H1 (cell line): Measurements from ENCODE around the gene ARHGAP25. TPM values are rescaled to one million over a fixed set of nuclear protein-coding genes. Genes with fewer than 3 reads are reported as not detected.

Experiments
- CHD7 ChIP-seq: fragments of 300-600 bp; sonication (generic); IDR thresholded peaks from 2 replicates; pipeline ENCODE4 v1.7.1; 2012; ENCODE audit warnings: low read length, moderate library complexity, mild to moderate bottlenecking, inconsistent platforms; ENCODE audit not compliant: insufficient replicate concordance
- NANOG ChIP-seq: IDR thresholded peaks from 2 replicates; pipeline ENCODE4 v1.6.1; 2011; ENCODE audit warnings: low read length, low read depth, mild to moderate bottlenecking, inconsistent platforms; ENCODE audit not compliant: insufficient read depth, poor library complexity, severe bottlenecking
- polyA plus RNA-seq, 7 experiments: library from polyadenylated mRNA; depleted of rRNA in 3 of 7; stranded (reverse) in 5 of 7; unstranded in 2 of 7; fragments of >200 nt in 5 of 7; fragments of 200-250 nt in 2 of 7; gene quantifications; 1 replicate in 5 of 7; 2 replicates in 1 of 7; 4 replicates in 1 of 7; pipeline versions ENCODE4 v1.2.1 to v1.2.3, GENCODE V29; 2011 to 2013; ENCODE audit warnings: missing spikeins in 2 of 7, mixed read lengths in 2 of 7
- total RNA-seq: library from RNA; stranded (reverse); fragmentation: NEBNext Ultra II Directional; extraction: Animal tissue kit (Norgen Biotek cat#: 25700); gene quantifications from 2 replicates; pipeline ENCODE4 v1.2.1, GENCODE V29; 2021

The ARHGAP25 gene
- total and polyA plus RNA-seq, 2 of the 8 experiments (the other 6 are each of a cell fraction or from before 2014, with no cell fraction given) = 1.00 to 1.2 TPM

GRCh38 chr2:68710336-68710735 is 24.3 kb upstream of the ARHGAP25 start (continued):
- TF ChIP-seq CHD7 = no peak
- TF ChIP-seq NANOG = no peak
